ENCODE data around the gene SLAMF7. TPM values are rescaled to one million over a fixed set of nuclear protein-coding genes. Genes with fewer than 3 reads are reported as not detected.
A peak's percentile ranks its signal among the peaks of the same experiment; 100 is the strongest.

The SLAMF7 gene
- total and polyA plus RNA-seq, 10 of the 15 experiments (the other 5 are each of a cell fraction or from before 2014, with no cell fraction given): 66.6 to 284 (median 108) TPM

GRCh38 chr1:160744199-160744851, 5.3 kb downstream of the SLAMF7 start (continued):
- no peak for TF ChIP-seq PML (IDR thresholded peaks at IDR 0.05; ENCODE audit: low read length)
- TF ChIP-seq, protein P1, sequence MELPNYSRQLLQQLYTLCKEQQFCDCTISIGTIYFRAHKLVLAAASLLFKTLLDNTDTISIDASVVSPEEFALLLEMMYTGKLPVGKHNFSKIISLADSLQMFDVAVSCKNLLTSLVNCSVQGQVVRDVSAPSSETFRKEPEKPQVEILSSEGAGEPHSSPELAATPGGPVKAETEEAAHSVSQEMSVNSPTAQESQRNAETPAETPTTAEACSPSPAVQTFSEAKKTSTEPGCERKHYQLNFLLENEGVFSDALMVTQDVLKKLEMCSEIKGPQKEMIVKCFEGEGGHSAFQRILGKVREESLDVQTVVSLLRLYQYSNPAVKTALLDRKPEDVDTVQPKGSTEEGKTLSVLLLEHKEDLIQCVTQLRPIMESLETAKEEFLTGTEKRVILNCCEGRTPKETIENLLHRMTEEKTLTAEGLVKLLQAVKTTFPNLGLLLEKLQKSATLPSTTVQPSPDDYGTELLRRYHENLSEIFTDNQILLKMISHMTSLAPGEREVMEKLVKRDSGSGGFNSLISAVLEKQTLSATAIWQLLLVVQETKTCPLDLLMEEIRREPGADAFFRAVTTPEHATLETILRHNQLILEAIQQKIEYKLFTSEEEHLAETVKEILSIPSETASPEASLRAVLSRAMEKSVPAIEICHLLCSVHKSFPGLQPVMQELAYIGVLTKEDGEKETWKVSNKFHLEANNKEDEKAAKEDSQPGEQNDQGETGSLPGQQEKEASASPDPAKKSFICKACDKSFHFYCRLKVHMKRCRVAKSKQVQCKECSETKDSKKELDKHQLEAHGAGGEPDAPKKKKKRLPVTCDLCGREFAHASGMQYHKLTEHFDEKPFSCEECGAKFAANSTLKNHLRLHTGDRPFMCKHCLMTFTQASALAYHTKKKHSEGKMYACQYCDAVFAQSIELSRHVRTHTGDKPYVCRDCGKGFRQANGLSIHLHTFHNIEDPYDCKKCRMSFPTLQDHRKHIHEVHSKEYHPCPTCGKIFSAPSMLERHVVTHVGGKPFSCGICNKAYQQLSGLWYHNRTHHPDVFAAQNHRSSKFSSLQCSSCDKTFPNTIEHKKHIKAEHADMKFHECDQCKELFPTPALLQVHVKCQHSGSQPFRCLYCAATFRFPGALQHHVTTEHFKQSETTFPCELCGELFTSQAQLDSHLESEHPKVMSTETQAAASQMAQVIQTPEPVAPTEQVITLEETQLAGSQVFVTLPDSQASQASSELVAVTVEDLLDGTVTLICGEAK (IDR thresholded peaks at IDR 0.05; ENCODE audit: borderline replicate concordance): no peak
- TF ChIP-seq USF2 (IDR thresholded peaks at IDR 0.05; ENCODE audit: borderline replicate concordance, low read depth, low read length): no peak
- no peak; the same call in 1 of the 2 replicates for TF ChIP-seq BACH1 (IDR thresholded peaks at IDR 0.05; ENCODE audit: borderline replicate concordance)
- TF ChIP-seq, protein P2, sequence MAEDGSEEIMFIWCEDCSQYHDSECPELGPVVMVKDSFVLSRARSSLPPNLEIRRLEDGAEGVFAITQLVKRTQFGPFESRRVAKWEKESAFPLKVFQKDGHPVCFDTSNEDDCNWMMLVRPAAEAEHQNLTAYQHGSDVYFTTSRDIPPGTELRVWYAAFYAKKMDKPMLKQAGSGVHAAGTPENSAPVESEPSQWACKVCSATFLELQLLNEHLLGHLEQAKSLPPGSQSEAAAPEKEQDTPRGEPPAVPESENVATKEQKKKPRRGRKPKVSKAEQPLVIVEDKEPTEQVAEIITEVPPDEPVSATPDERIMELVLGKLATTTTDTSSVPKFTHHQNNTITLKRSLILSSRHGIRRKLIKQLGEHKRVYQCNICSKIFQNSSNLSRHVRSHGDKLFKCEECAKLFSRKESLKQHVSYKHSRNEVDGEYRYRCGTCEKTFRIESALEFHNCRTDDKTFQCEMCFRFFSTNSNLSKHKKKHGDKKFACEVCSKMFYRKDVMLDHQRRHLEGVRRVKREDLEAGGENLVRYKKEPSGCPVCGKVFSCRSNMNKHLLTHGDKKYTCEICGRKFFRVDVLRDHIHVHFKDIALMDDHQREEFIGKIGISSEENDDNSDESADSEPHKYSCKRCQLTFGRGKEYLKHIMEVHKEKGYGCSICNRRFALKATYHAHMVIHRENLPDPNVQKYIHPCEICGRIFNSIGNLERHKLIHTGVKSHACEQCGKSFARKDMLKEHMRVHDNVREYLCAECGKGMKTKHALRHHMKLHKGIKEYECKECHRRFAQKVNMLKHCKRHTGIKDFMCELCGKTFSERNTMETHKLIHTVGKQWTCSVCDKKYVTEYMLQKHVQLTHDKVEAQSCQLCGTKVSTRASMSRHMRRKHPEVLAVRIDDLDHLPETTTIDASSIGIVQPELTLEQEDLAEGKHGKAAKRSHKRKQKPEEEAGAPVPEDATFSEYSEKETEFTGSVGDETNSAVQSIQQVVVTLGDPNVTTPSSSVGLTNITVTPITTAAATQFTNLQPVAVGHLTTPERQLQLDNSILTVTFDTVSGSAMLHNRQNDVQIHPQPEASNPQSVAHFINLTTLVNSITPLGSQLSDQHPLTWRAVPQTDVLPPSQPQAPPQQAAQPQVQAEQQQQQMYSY (CRISPR knock-in tag; IDR thresholded peaks at IDR 0.05): no peak
- TF ChIP-seq, protein P3, sequence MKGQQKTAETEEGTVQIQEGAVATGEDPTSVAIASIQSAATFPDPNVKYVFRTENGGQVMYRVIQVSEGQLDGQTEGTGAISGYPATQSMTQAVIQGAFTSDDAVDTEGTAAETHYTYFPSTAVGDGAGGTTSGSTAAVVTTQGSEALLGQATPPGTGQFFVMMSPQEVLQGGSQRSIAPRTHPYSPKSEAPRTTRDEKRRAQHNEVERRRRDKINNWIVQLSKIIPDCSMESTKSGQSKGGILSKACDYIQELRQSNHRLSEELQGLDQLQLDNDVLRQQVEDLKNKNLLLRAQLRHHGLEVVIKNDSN (IDR thresholded peaks at IDR 0.05; ENCODE audit: borderline replicate concordance, extremely low read length, insufficient read depth, low read depth, low read length): no peak
- peak; percentile 55; the same call in 1 of the 2 replicates for TF ChIP-seq FOXM1 (IDR thresholded peaks at IDR 0.05; ENCODE audit: low read depth, low read length)
- no peak for TF ChIP-seq RBBP5 (conservative IDR thresholded peaks at IDR 0.05)
- TF ChIP-seq MTA2 (IDR thresholded peaks at IDR 0.05; ENCODE audit: low read depth): peak; percentile 86
- TF ChIP-seq RUNX3 (IDR thresholded peaks at IDR 0.05; ENCODE audit: low read length): peak; percentile 73
- TF ChIP-seq E2F8 (IDR thresholded peaks at IDR 0.05; ENCODE audit: low read depth, partially characterized antibody): no peak
- no peak for TF ChIP-seq HDAC6 (IDR thresholded peaks at IDR 0.05; ENCODE audit: unreplicated experiment)
- TF ChIP-seq RELA (IDR thresholded peaks at IDR 0.05; ENCODE audit: borderline replicate concordance, partially characterized antibody): no peak
- TF ChIP-seq GATAD2B (conservative IDR thresholded peaks at IDR 0.05; ENCODE audit: low read depth): peak; percentile 75
- TF ChIP-seq, protein P4, sequence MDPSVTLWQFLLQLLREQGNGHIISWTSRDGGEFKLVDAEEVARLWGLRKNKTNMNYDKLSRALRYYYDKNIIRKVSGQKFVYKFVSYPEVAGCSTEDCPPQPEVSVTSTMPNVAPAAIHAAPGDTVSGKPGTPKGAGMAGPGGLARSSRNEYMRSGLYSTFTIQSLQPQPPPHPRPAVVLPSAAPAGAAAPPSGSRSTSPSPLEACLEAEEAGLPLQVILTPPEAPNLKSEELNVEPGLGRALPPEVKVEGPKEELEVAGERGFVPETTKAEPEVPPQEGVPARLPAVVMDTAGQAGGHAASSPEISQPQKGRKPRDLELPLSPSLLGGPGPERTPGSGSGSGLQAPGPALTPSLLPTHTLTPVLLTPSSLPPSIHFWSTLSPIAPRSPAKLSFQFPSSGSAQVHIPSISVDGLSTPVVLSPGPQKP (IDR thresholded peaks at IDR 0.05; ENCODE audit: low read depth, low read length): no peak

All from GM12878 (cell line).